GM12878 (cell line): ENCODE measurements around the gene WDFY1. TPM values are rescaled to one million over a fixed set of nuclear protein-coding genes. Genes with fewer than 3 reads are reported as not detected.

Experiments
- ATAC-seq: fragments of 200-7000 bp; cut with Tn5 transposase; 3 replicates; pipeline ENCODE4 v1.9.1; 2020; ENCODE audit warnings: mild to moderate bottlenecking, moderate library complexity
- BruUV-seq: library from RNA; stranded (reverse); fragments of 400-500 nt; replicated peaks from 2 replicates; lab custom pipeline; 2021; lab: Mats Ljungman, UMichigan
- CTCF ChIA-PET: fragments of 300-600 bp; sonication (Branson Sonifier 250); formaldehyde crosslinking; extraction: SDS; loops from one replicate; lab custom pipeline; 2021; ENCODE audit warnings: inconsistent platforms; lab: Yijun Ruan, JAX
- POLR2A ChIA-PET: fragments of 350-600 bp; formaldehyde crosslinking; extraction: SDS; loops from one replicate; lab custom pipeline; 2021; ENCODE audit warnings: inconsistent platforms; lab: Charles Lee
- RAD21 ChIA-PET: fragments of 300-600 bp; sonication (Branson Sonifier 250); formaldehyde crosslinking; loops from one replicate; lab custom pipeline; 2023; ENCODE audit warnings: antibody characterized with exemption; ENCODE audit not compliant: unreplicated experiment; lab: Charles Lee
- SMC1A ChIA-PET: fragments of 300-600 bp; sonication (Branson Sonifier 250); formaldehyde crosslinking; loops from one replicate; lab custom pipeline; 2023; ENCODE audit not compliant: unreplicated experiment, uncharacterized antibody; lab: Charles Lee
- DNase-seq: peaks from one replicate; pipeline ENCODE4 v3.0.0-alpha.2; 2011; ENCODE audit warnings: low read depth, low spot score
- FAIRE-seq: peaks from 3 replicates; lab custom pipeline; 2011; peaks lifted over from hg19 to GRCh38; lab: Jason Lieb, UNC
- H2AFZ ChIP-seq: 2 replicates; pipeline ENCODE4 v1.6.0; 2011; ENCODE audit warnings: low read depth, low read length, control low read depth; ENCODE audit not compliant: control insufficient read depth
- H3K27ac ChIP-seq: 2 replicates; pipeline ENCODE4 v1.5.1; 2011; ENCODE audit warnings: control low read depth; ENCODE audit not compliant: control insufficient read depth, insufficient read depth
- H3K27me3 ChIP-seq, 2 experiments: replicated peaks in 1 of 2; 2 replicates each; pipeline versions ENCODE4 v1.6.0 to v1.6.1; 2011; ENCODE audit warnings: low read length in 1 of 2; ENCODE audit not compliant: control insufficient read depth in 2 of 2, insufficient read depth in 2 of 2
- H3K36me3 ChIP-seq, 2 experiments: 2 replicates each; pipeline ENCODE4 v1.5.1; 2011; ENCODE audit warnings: low read length in 1 of 2; ENCODE audit not compliant: control insufficient read depth in 2 of 2, insufficient read depth in 2 of 2
- H3K4me1 ChIP-seq: 2 replicates; pipeline ENCODE4 v1.6.1; 2011; ENCODE audit warnings: mild to moderate bottlenecking, low read length, moderate library complexity, mixed read lengths; ENCODE audit not compliant: control insufficient read depth, insufficient read depth
- H3K4me2 ChIP-seq: 2 replicates; pipeline ENCODE4 v1.6.0; 2011; ENCODE audit warnings: control low read depth; ENCODE audit not compliant: control insufficient read depth, insufficient read depth
- H3K4me3 ChIP-seq: fragments of 200-600 bp; sonication (generic); 2 replicates; pipeline ENCODE4 v1.5.1; 2016
- H3K79me2 ChIP-seq: 2 replicates; pipeline ENCODE4 v1.6.0; 2011; ENCODE audit warnings: low read length; ENCODE audit not compliant: control insufficient read depth, insufficient read depth
- H3K9ac ChIP-seq: 2 replicates; pipeline ENCODE4 v1.8.0; 2011; ENCODE audit warnings: low read length, control low read depth, mixed read lengths; ENCODE audit not compliant: control insufficient read depth, insufficient read depth
- H3K9me3 ChIP-seq: replicated peaks from 3 replicates; pipeline ENCODE4 v1.5.1; 2011; ENCODE audit warnings: mild to moderate bottlenecking, low read length; ENCODE audit not compliant: control insufficient read depth, insufficient read depth
- H4K20me1 ChIP-seq: 2 replicates; pipeline ENCODE4 v1.6.0; 2011; ENCODE audit not compliant: control insufficient read depth, insufficient read depth
- BACH1 ChIP-seq: fragments of 450-650 bp; IDR thresholded peaks from 2 replicates; pipeline ENCODE4 v1.6.1; 2017; ENCODE audit warnings: mild to moderate bottlenecking, borderline replicate concordance
- E2F4 ChIP-seq: IDR thresholded peaks from 2 replicates; pipeline ENCODE4 v1.6.1; 2012; ENCODE audit warnings: low read depth, low read length, improper control_type of control experiment
- FOXM1 ChIP-seq: IDR thresholded peaks from 2 replicates; pipeline ENCODE4 v1.6.1; 2012; ENCODE audit warnings: low read depth, mild to moderate bottlenecking, inconsistent platforms, low read length, moderate library complexity
- HDAC2 ChIP-seq: fragments of 200-600 bp; sonication (generic); IDR thresholded peaks from 2 replicates; pipeline ENCODE4 v1.6.1; 2017
- PKNOX1 ChIP-seq: fragments of 450-650 bp; IDR thresholded peaks from 2 replicates; pipeline ENCODE4 v1.6.1; 2016; ENCODE audit warnings: mild to moderate bottlenecking
- RELB ChIP-seq: fragments of 450-650 bp; IDR thresholded peaks from 2 replicates; pipeline ENCODE4 v1.6.1; 2017; ENCODE audit warnings: low read depth, mild to moderate bottlenecking, moderate library complexity
- SIN3A ChIP-seq: IDR thresholded peaks from 2 replicates; pipeline ENCODE4 v1.6.1; 2012; ENCODE audit warnings: low read depth, low read length, improper control_type of control experiment
- SMAD1 ChIP-seq: fragments of 450-650 bp; IDR thresholded peaks from 2 replicates; pipeline ENCODE4 v1.6.1; 2018; ENCODE audit warnings: mild to moderate bottlenecking, low read depth; ENCODE audit not compliant: partially characterized antibody
- SPI1 ChIP-seq: IDR thresholded peaks from 2 replicates; pipeline ENCODE4 v1.6.1; 2011; ENCODE audit warnings: low read depth, mild to moderate bottlenecking, low read length, moderate library complexity, borderline replicate concordance; ENCODE audit not compliant: insufficient read depth
- STAT3 ChIP-seq: IDR thresholded peaks from 2 replicates; pipeline ENCODE4 v1.6.1; 2011; ENCODE audit warnings: low read depth, low read length, improper control_type of control experiment
- USF1 ChIP-seq: IDR thresholded peaks from 2 replicates; pipeline ENCODE4 v1.6.1; 2011; ENCODE audit warnings: borderline replicate concordance, low read depth, mild to moderate bottlenecking, moderate library complexity, mixed read lengths, low read length; ENCODE audit not compliant: insufficient read depth; ENCODE audit errors: extremely low read length
- YBX1 ChIP-seq: fragments of 450-650 bp; IDR thresholded peaks from 2 replicates; pipeline ENCODE4 v1.6.1; 2016; ENCODE audit warnings: antibody characterized with exemption
- ZBTB11 ChIP-seq: fragments of 450-650 bp; formaldehyde crosslinking; IDR thresholded peaks from 2 replicates; pipeline ENCODE4 v1.5.0; 2022; ENCODE audit warnings: mild to moderate bottlenecking, missing genetic modification characterization
- ZSCAN29 ChIP-seq: fragments of 450-650 bp; IDR thresholded peaks from 2 replicates; pipeline ENCODE4 v1.6.1; 2017; ENCODE audit warnings: mild to moderate bottlenecking, moderate library complexity
- WGBS: methylation state at CpG from one replicate; pipeline ENCODE4 v1.1.6; 2016; ENCODE audit warnings: low lambda C conversion rate; ENCODE audit not compliant: insufficient replicate concordance, insufficient coverage; ENCODE audit errors: missing lambda C conversion rate; 5-methylcytosine and 5-hydroxymethylcytosine counted together
- in situ Hi-C: fragments of 300-500 bp; cut with MboI; formaldehyde crosslinking; loops from 9 replicates; pipeline ENCODE4 v1.14.3; 2018; ENCODE audit warnings: mixed read lengths
- intact Hi-C: fragments of 100-400 bp; cut with micrococcal nuclease; formaldehyde crosslinking; loops from one replicate; pipeline ENCODE4 v1.14.2; 2022; ENCODE audit not compliant: unreplicated experiment
- polyA plus RNA-seq, 11 experiments: library from polyadenylated mRNA; depleted of rRNA in 4 of 11; unstranded in 6 of 11; stranded (reverse) in 5 of 11; fragments of >200 nt; fragmentation: Nextera tagmentation in 4 of 11; fragmentation: Illumina TruSeq in 1 of 11; extraction: Ambion mirVana in 4 of 11; extraction: Trizol in 1 of 11; gene quantifications; 1 replicate in 1 of 11; 2 replicates in 10 of 11; pipeline versions ENCODE4 v1.2.1 to v1.2.3, GENCODE V29; 2011 to 2016; ENCODE audit warnings: inconsistent platforms in 2 of 11, missing spikeins in 2 of 11, low read depth in 1 of 11
- total RNA-seq, 4 experiments: library from RNA; depleted of rRNA in 3 of 4; stranded (reverse); fragments of >200 nt in 3 of 4; fragmentation: Illumina TruSeq in 1 of 4; extraction: Trizol in 1 of 4; gene quantifications; 2 replicates each; pipeline versions ENCODE4 v1.2.1 to v1.2.3, GENCODE V29; 2013 to 2021

Gene WDFY1
- total and polyA plus RNA-seq, 10 of the 15 experiments (the other 5 are each of a cell fraction or from before 2014, with no cell fraction given), result 2.9 to 28.1 (median 13.1) TPM

- RAD21 ChIA-PET, result interaction anchor here (0.7 kb wide), 1 partner anchor 147 kb away, joined by 3 read pairs; no protein-coding TSS in a partner anchor
- in situ Hi-C loops (no loop called here), intact Hi-C loops (no loop called here)
- peaks cover 0 to 12% of the 10 kb centered on the region in 2 experiments; a peak in 1 of 4 replicates for H3K36me3 ChIP-seq
- POLR2A ChIA-PET, result no interaction called here
- ATAC-seq (peak; percentile 44; the same call in 1 of the 3 replicates), FAIRE-seq (no peak), DNase-seq (no peak)
- no peaks in the 10 kb centered on the region for H3K27me3 ChIP-seq
- BruUV-seq, result no TSS peak
- no peaks in the 10 kb centered on the region for H4K20me1 ChIP-seq
- WGBS, result 40% methylated on average over 6 of the region's 6 CpGs
- H3K9ac ChIP-seq, result no peak overlapping the region
- H3K27ac ChIP-seq, result no peak overlapping the region
- H3K4me2 ChIP-seq, result no peak overlapping the region
- H2AFZ ChIP-seq, result no peak overlapping the region
- no peaks in the 10 kb centered on the region for H3K79me2 ChIP-seq
- SMC1A ChIA-PET, result interaction anchor here (0.8 kb wide), 1 partner anchor 17 kb away, joined by 3 read pairs; no protein-coding TSS in a partner anchor
- H3K4me1 ChIP-seq, result peaks cover 9% of the 10 kb centered on the region
- TF ChIP-seq ZBTB11 (no peak), FOXM1 (no peak), BACH1 (no peak), E2F4 (no peak), RELB (no peak), USF1 (no peak), ZSCAN29 (no peak), SPI1 (no peak), SMAD1 (no peak), HDAC2 (no peak), STAT3 (no peak), PKNOX1 (no peak), SIN3A (no peak), YBX1 (no peak)
- H3K9me3 ChIP-seq, result no peaks in the 10 kb centered on the region
- no peak overlapping the region for H3K4me3 ChIP-seq
- CTCF ChIA-PET, result interaction anchor here (1.4 kb wide), 2 partner anchors 9 to 19 kb away, joined by 4 read pairs; no protein-coding TSS in a partner anchor
Observed at GRCh38 chr2:223877721-223878410, 67.3 kb downstream of the WDFY1 start.
